AG09319 (cell line): ENCODE data around the gene ZNF382.
A peak's percentile ranks its signal among the peaks of the same experiment; 100 is the strongest.

ENCODE experiments used
- DNase-seq: peaks from one replicate; pipeline ENCODE4 v3.0.0-alpha.2; 2010; ENCODE audit warnings: low read depth; ENCODE audit errors: extremely low read depth
- TF ChIP-seq, protein P1 (sequence below): IDR thresholded peaks from 2 replicates; pipeline ENCODE4 v1.5.1; 2011; ENCODE audit warnings: low read depth, mild to moderate bottlenecking, inconsistent platforms, low read length, moderate library complexity

ZNF382 gene

GRCh38 chr19:36605101-36605876 lies at the start of gene ZNF382:
ZNF382 (plus strand) TSS chr19:36605313; CDS start chr19:36609915, 4,602 bp downstream.
- DNase-seq, result peak; percentile 20
- TF ChIP-seq, protein P1, sequence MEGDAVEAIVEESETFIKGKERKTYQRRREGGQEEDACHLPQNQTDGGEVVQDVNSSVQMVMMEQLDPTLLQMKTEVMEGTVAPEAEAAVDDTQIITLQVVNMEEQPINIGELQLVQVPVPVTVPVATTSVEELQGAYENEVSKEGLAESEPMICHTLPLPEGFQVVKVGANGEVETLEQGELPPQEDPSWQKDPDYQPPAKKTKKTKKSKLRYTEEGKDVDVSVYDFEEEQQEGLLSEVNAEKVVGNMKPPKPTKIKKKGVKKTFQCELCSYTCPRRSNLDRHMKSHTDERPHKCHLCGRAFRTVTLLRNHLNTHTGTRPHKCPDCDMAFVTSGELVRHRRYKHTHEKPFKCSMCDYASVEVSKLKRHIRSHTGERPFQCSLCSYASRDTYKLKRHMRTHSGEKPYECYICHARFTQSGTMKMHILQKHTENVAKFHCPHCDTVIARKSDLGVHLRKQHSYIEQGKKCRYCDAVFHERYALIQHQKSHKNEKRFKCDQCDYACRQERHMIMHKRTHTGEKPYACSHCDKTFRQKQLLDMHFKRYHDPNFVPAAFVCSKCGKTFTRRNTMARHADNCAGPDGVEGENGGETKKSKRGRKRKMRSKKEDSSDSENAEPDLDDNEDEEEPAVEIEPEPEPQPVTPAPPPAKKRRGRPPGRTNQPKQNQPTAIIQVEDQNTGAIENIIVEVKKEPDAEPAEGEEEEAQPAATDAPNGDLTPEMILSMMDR, result no peak

- TF ChIP-seq, protein P1, result no peak
- no peak for DNase-seq
These were observed 40.7 kb upstream of the ZNF382 start for GRCh38 chr19:36564391-36564790.

- TF ChIP-seq, protein P1, result no peak
These were observed 32.5 kb upstream of the ZNF382 start for GRCh38 chr19:36572593-36573019.

DNA sequence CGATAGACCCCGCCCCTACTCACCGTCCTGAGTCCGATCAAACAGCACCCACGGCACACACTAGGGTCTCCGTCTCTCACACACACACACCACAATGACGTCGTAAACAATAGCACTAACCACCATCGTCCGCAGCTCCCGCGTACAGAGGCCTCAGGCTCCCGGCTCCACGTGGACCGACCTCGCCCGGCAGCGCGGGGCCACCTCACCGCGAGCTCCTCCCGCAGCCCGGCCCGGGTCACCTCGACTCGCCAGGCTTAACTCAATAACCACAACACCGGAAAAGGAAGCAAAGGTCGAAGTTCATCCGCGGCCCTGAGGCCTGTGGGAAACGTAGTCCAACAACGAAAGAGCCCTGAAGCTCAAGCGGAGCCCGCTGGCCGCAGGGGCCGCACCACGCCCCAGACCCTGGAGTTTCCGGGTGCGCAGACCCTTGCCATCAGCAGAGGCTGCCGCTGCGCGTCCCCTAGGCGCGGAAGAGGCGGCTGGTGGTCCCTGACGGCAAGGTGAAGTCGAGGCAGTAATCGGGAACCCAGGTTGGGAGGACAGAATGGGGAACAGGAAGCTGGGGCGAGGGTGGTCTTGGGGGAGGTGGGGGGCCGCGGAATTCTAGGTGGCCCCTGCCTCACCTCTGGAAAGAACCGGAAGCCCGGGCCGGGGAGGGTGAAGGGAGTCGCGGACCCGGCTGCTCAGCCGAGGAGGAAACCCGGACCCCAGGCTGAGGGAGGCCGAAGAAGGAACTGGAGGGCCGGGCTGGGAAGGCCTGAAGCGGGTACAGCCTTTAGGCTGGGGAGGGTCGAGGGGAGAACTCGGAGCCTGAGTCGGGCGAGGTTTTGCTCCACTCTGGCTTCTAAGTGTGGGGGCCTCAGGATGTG lies 31.9 kb upstream of the ZNF382 start, which contains the start of gene ZNF529:
TSS of gene ZNF529 (minus strand) at position 273 of the 875 bp plus-strand sequence. CDS start 946 bp downstream, outside the sequence.
- TF ChIP-seq, protein P1, result no peak
- peak; percentile 54 for DNase-seq

More at GRCh38 chr19:36572593-36573019, 32.5 kb upstream of the ZNF382 start:
- no peak for DNase-seq

- TF ChIP-seq, protein P1, result no peak
- no peak for DNase-seq
These were observed 31.0 kb upstream of the ZNF382 start for GRCh38 chr19:36573895-36574720.

GRCh38 chr19:36574741-36575140 lies 30.4 kb upstream of the ZNF382 start:
- no peak for DNase-seq
- TF ChIP-seq, protein P1, result no peak
